ENCODE measurements around the gene MTF1.

- TF ChIP-seq CTCF (IDR thresholded peaks at IDR 0.05; ENCODE audit: poor library complexity, severe bottlenecking) (no peak), POLR2AphosphoS5 (IDR thresholded peaks at IDR 0.05) (no peak), EP300 (conservative IDR thresholded peaks at IDR 0.05; ENCODE audit: poor library complexity, severe bottlenecking) (no peak), MXI1 (conservative IDR thresholded peaks at IDR 0.05; ENCODE audit: poor library complexity, severe bottlenecking) (no peak), SMC3 (conservative IDR thresholded peaks at IDR 0.05; ENCODE audit: poor library complexity) (no peak), EZH2 (IDR thresholded peaks at IDR 0.05; ENCODE audit: borderline replicate concordance, insufficient read depth, low read length, poor library complexity, severe bottlenecking) (no peak), REST (IDR thresholded peaks at IDR 0.05; ENCODE audit: borderline replicate concordance) (no peak)
These were observed 6.1 kb upstream of the MTF1 start for GRCh38 chr1:37865348-37866120.

Measured in neural cell (in vitro differentiated cells).